ENCODE measurements around the gene CAMK2D.

DNA sequence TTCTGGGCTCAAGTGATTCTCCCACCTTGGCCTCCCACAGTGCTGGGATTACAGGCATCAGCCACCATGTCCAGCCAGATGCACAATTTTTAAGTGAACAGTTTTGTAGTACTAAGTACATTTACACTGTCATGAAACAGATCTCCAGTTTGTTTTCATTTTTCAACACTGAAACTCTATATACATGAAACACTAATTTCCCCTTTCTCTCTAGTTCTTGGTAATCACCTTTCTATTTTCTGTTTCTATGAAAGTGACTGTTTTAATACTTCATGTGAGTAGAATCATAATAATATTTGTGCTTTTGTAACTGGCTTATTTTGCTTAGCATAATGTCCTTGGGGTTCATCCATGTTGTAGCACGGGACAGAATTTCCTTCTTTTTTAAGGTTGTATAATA, 237.4 kb downstream of the CAMK2D start:
- TF ChIP-seq, protein P1, sequence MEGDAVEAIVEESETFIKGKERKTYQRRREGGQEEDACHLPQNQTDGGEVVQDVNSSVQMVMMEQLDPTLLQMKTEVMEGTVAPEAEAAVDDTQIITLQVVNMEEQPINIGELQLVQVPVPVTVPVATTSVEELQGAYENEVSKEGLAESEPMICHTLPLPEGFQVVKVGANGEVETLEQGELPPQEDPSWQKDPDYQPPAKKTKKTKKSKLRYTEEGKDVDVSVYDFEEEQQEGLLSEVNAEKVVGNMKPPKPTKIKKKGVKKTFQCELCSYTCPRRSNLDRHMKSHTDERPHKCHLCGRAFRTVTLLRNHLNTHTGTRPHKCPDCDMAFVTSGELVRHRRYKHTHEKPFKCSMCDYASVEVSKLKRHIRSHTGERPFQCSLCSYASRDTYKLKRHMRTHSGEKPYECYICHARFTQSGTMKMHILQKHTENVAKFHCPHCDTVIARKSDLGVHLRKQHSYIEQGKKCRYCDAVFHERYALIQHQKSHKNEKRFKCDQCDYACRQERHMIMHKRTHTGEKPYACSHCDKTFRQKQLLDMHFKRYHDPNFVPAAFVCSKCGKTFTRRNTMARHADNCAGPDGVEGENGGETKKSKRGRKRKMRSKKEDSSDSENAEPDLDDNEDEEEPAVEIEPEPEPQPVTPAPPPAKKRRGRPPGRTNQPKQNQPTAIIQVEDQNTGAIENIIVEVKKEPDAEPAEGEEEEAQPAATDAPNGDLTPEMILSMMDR (IDR thresholded peaks at IDR 0.05) = no peak
- TF ChIP-seq POLR2A (IDR thresholded peaks at IDR 0.05) = no peak
